ENCODE data around the gene SMYD3.

DNA sequence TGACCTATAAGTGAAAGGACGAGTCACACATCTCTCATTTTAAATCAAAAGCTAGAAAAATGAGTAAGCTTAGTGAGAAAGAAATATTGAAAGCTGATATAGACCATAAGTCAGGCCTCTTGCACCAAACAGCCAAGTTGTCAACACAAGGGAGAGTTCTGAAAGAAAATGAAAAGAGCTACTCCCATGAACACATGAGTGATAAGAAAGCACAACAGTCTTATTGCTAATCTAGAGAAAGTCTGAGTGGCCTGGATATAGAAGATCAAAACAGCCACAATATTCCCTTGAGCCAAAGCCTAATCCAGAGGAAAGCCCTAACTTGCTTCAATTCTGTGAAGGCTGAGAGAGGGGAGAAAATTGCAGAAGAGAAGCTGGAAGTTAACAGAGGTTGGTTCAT is 175.0 kb downstream of the SMYD3 start:
- TF ChIP-seq, protein P1, sequence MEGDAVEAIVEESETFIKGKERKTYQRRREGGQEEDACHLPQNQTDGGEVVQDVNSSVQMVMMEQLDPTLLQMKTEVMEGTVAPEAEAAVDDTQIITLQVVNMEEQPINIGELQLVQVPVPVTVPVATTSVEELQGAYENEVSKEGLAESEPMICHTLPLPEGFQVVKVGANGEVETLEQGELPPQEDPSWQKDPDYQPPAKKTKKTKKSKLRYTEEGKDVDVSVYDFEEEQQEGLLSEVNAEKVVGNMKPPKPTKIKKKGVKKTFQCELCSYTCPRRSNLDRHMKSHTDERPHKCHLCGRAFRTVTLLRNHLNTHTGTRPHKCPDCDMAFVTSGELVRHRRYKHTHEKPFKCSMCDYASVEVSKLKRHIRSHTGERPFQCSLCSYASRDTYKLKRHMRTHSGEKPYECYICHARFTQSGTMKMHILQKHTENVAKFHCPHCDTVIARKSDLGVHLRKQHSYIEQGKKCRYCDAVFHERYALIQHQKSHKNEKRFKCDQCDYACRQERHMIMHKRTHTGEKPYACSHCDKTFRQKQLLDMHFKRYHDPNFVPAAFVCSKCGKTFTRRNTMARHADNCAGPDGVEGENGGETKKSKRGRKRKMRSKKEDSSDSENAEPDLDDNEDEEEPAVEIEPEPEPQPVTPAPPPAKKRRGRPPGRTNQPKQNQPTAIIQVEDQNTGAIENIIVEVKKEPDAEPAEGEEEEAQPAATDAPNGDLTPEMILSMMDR (IDR thresholded peaks at IDR 0.05) = no peak
- no peak for TF ChIP-seq POLR2A (IDR thresholded peaks at IDR 0.05)
